Stomach (tissue), 4 donors: ENCODE data around the gene EVI2A.

Experiments
- POLR2A ChIP-seq, 4 donors: fragments of 450-650 bp; IDR thresholded peaks; one replicate each; pipeline ENCODE4 v1.6.1; 2016; ENCODE audit warnings: antibody characterized with exemption in 4 of 4, control low read depth in 2 of 4, mild to moderate bottlenecking in 1 of 4, moderate library complexity in 1 of 4
- POLR2AphosphoS5 ChIP-seq, 3 donors: sonication (generic); formaldehyde crosslinking; IDR thresholded peaks; one replicate each; pipeline ENCODE4 v1.6.1; 2016; ENCODE audit warnings: antibody characterized with exemption in 3 of 3
- TF ChIP-seq, protein P1 (sequence below), 7 experiments: fragments of 450-650 bp in 4 of 7; fragments of 200-600 bp in 3 of 7; sonication (generic) in 3 of 7; IDR thresholded peaks; one replicate each; pipeline ENCODE4 v1.5.1; 2016 to 2019; ENCODE audit warnings: antibody characterized with exemption in 7 of 7, control low read depth in 2 of 7, mild to moderate bottlenecking in 1 of 7

DNA sequence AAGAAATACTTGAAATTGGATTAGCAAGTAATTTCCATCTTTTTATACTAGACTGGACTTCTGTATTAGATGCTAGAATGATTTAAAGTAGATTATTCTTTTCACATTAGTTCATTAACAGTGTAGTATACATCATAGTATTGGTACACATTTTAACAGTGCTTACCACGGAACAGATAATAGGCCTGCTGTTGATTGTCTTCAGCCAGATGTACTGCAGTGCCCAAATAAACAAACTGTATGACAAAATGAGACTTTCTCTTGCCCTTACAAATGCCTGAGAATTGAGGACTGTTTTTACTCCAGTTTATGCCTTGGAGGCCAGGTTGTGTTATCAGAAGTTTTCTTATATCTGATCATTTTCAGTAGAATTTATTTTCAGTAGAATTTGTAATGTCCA lies 631 bp downstream of the EVI2A start:
- TF ChIP-seq, protein P1, sequence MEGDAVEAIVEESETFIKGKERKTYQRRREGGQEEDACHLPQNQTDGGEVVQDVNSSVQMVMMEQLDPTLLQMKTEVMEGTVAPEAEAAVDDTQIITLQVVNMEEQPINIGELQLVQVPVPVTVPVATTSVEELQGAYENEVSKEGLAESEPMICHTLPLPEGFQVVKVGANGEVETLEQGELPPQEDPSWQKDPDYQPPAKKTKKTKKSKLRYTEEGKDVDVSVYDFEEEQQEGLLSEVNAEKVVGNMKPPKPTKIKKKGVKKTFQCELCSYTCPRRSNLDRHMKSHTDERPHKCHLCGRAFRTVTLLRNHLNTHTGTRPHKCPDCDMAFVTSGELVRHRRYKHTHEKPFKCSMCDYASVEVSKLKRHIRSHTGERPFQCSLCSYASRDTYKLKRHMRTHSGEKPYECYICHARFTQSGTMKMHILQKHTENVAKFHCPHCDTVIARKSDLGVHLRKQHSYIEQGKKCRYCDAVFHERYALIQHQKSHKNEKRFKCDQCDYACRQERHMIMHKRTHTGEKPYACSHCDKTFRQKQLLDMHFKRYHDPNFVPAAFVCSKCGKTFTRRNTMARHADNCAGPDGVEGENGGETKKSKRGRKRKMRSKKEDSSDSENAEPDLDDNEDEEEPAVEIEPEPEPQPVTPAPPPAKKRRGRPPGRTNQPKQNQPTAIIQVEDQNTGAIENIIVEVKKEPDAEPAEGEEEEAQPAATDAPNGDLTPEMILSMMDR (IDR thresholded peaks at IDR 0.05): no peak
- TF ChIP-seq POLR2A (IDR thresholded peaks at IDR 0.05): no peak
- TF ChIP-seq POLR2AphosphoS5 (IDR thresholded peaks at IDR 0.05): no peak
